GM12801 (cell line): ENCODE data around the gene PDGFRB.

Experiments used
- CTCF ChIP-seq: IDR thresholded peaks from one replicate; pipeline ENCODE4 v1.5.1; 2011; ENCODE audit warnings: control low read depth; ENCODE audit not compliant: insufficient read length; ENCODE audit errors: extremely low read depth

Gene PDGFRB

GRCh38 chr5:150155258-150156026, at the start of gene PDGFRB:
Gene PDGFRB (minus strand): TSS chr5:150155845. CDS start chr5:150137047, 18,798 bp downstream.
- TF ChIP-seq CTCF = no peak

- no peak for TF ChIP-seq CTCF
These were observed 48.9 kb upstream of the PDGFRB start for GRCh38 chr5:150204590-150204960.

GRCh38 chr5:150203832-150204589, 48.4 kb upstream of the PDGFRB start:
- no peak for TF ChIP-seq CTCF

DNA sequence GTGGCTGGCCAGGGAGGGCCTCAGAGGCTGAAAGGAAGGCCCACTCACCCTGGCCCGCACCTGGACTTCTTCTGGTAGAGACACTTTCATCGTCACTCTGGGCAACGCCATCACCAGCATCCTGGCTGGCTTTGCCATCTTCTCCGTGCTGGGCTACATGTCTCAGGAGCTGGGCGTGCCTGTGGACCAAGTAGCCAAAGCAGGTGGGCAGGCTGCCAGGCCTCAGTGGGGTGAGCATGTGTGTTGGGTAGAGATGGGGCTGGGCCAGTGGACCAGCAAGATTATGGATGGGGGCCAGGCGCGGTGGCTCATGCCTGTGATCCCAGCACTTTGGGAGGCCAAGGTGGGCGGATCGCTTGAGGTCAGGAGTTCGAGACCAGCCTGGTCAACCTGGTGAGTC, 46.9 kb upstream of the PDGFRB start:
- no peak for TF ChIP-seq CTCF

DNA sequence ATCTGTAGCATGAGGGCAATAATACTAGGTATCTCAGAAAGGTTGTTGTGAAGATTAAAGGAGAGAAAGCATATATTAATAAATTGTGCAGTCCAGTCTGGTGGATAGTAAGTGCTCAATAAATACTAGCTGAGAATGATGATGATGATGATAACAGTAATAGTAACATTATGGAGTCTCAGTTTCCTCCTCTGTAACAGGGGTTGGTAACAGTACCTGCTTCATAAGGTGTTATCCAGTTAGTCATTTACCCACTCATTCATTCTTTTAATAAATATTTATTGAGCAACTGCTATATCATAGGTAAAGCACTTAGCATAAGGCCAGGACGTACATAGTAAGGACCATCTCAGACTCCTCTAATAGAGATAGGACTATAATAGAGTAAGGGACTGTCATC, 41.8 kb upstream of the PDGFRB start:
- TF ChIP-seq CTCF = no peak

DNA sequence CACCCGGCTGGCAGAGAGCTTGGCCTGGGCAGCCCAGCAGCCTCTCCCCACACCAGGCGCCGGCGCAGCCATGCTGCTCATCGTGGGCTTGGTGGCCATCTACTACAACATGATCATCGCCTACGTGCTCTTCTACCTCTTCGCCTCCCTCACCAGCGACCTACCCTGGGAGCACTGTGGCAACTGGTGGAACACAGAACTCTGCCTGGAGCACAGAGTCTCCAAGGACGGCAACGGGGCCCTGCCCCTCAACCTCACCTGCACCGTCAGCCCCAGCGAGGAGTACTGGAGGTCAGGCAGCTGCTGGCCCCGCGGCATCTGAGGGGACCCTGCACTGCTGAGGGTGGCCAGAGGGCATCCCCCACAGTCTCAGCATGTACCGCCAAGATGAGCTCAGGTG, 41.3 kb upstream of the PDGFRB start:
- no peak for TF ChIP-seq CTCF

- TF ChIP-seq CTCF = no peak
These were observed 40.9 kb upstream of the PDGFRB start for GRCh38 chr5:150196514-150196913.
